Muscle of back (tissue), 11 donors: Measurements from ENCODE around the gene NEU4. TPM values are rescaled to one million over a fixed set of nuclear protein-coding genes. Genes with fewer than 3 reads are reported as not detected.
A peak's percentile ranks its signal among the peaks of the same experiment; 100 is the strongest.
"Not testable (repeated sequence)": the region's sequence is repeated elsewhere in the genome, so short reads cannot be mapped to it uniquely, and the experiment has no call there.

Experiments used
- DNase-seq, 3 donors: peaks; one replicate each; pipeline versions ENCODE4 v3.0.0 to v3.0.0-alpha.2; 2013
- polyA plus RNA-seq, 10 donors: library from polyadenylated mRNA; unstranded; fragments of 120-200 nt; gene quantifications; one replicate each; pipeline ENCODE4 v1.2.1, GENCODE V29; 2013; ENCODE audit not compliant: insufficient read length in 10 of 10

NEU4 gene
- polyA plus RNA-seq, 10 donors = 3.0 to 8.5 (median 4.5) TPM

DNA sequence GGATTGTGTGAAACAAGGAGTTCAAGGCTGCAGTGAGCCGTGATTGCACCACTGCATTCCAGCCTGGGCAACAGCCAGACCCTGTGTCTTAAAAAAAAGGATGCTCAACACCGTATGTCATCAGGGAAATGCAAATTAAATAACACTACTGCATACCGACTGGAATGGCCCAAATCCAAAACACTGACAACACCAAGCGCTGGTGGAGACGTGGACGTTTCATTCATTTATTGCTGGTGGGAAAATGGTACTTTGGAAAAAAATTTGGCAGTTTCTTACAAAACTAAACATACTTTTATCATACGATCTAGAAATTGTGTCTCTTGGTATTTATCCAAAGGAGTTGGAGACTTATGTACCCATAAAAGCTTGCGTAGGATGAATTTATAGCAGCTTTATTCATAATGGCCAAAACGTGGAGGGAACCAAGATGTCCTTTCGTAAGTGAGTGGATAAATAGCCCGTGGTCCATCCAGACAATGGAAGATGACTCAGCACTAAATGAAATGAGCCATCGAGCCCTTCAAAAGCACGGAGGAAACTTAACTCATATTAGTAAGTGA lies 24.2 kb downstream of the NEU4 start:
- DNase-seq = peak in 2 of 3 donors; percentile 10 to 18

- not testable (repeated sequence) for DNase-seq
Observed at GRCh38 chr2:241833756-241834526, 24.9 kb downstream of the NEU4 start.

- no peak for DNase-seq
Observed at GRCh38 chr2:241834527-241835210, 25.7 kb downstream of the NEU4 start.

GRCh38 chr2:241835611-241836010 lies 26.6 kb downstream of the NEU4 start:
- DNase-seq = no peak

DNA sequence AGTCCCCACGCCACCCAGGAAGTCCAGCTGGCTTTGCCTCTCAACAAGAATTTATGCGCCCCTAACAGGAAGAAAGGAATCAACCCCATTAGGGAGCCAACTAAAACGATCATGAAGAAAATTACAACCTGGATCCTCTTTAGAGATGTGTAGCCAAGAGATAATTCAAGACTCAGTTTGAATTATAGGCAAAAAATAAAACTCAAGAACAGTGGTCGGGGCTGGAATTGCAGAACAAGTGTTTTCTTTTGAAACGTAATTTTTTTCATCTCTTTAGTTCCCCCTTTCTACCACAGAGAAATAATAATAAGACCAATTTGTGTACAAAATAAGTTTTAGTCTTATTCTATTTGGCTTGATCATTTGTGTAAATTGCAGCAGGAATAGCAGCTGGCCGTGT lies 27.3 kb downstream of the NEU4 start:
- DNase-seq = no peak

DNA sequence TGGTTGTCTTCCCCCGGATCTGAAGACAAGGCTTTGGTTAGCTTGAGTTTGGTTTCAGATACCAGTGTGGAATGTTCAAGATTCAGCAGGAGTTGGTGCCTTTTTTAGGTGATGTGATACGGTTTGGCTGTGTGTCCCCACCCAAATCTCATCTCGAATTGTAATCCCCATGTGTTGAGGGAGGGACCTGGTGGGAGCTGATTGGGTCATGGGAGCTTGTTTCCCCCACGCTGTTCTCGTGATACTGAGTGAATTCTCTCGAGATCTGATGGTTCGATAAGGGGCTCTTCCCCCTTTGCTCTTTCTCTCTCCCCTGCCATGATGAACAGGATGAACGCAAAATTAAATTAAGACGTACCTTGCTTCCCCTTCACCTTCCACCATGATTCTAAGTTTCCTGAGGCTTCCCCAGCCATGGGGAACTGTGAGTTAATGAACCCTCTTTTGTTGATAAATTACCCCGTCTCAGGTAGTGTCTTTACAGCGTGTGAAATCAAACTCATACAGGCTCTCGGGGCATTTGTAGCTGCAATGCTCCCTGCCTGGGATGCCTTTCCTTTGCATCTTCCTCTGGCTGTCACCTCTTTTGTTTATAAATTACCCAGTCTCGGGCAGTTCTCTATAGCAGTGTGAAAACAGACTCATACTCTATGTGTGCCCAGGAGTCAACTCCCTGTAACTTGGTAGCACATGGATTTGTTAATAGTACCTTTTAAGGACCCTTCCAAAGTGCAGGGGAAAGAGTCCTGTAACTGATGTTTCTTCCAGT lies 28.4 kb downstream of the NEU4 start:
- DNase-seq = no peak

- DNase-seq = no peak
Observed at GRCh38 chr2:241841181-241842066, 32.4 kb downstream of the NEU4 start.

GRCh38 chr2:241842067-241842415 lies 33.0 kb downstream of the NEU4 start:
- no peak for DNase-seq

- peak in 1 of 3 donors; percentile 64 for DNase-seq
Observed at GRCh38 chr2:241842620-241843211, 33.7 kb downstream of the NEU4 start.

- no peak for DNase-seq
Observed at GRCh38 chr2:241843321-241844065, 34.5 kb downstream of the NEU4 start.

- DNase-seq = peak; percentile 73 to 94 (median 88)
Observed at GRCh38 chr2:241844066-241844728, 35.2 kb downstream of the NEU4 start.

DNA sequence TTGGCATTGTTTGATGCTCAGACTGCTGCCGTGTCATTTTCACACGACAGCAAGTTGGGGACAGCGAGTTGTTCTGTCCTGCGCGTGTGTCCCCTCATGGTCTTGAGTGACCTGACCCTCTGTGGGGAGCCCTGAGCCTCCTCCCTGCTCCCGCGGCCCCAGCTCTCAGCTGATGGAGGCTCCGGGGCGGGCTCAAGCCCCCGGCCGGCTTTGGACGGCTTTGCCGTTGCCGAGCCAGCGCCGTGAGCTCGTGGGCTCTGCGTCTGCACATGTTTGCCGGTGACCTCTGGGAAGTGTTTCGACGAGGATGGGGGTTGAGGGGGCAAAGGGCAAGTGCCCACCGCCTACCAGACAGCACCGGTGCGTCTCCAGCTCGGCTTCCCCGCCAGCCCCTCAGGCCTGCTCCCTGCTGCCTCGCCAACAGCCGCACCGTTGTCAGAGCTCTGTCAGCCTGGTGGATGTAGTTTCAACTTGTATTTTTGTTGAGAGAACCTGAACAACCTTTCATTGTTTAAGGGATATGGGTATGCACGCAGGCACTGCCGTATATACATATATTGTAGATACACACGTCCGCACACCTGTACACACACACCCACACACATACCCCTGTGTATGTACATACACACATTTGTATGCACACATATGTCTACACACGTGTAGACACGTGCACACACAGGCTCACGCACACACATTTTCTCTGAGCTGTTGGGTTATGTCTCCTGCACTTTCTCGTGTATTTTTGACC lies 36.0 kb downstream of the NEU4 start:
- DNase-seq = no peak

DNA sequence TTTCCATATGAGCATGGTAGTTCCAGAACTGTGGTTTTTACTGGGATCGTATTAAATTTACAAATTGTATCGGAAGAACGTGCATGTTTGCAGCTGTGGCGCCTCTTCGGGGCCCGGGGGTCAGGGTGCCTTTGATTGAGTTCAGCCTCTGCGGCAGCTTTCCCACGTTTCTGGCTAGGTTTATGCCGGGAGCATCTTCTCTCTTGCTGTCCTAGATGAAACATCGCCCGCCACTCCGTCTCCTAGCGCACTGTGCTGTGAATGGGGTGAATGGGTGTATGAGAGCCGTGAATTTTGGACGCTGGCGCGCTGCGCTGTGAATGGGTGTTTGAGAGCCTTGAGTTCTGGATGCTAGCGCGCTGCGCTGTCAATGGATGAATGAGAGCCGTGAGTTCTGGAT lies 37.4 kb downstream of the NEU4 start:
- no peak for DNase-seq

DNA sequence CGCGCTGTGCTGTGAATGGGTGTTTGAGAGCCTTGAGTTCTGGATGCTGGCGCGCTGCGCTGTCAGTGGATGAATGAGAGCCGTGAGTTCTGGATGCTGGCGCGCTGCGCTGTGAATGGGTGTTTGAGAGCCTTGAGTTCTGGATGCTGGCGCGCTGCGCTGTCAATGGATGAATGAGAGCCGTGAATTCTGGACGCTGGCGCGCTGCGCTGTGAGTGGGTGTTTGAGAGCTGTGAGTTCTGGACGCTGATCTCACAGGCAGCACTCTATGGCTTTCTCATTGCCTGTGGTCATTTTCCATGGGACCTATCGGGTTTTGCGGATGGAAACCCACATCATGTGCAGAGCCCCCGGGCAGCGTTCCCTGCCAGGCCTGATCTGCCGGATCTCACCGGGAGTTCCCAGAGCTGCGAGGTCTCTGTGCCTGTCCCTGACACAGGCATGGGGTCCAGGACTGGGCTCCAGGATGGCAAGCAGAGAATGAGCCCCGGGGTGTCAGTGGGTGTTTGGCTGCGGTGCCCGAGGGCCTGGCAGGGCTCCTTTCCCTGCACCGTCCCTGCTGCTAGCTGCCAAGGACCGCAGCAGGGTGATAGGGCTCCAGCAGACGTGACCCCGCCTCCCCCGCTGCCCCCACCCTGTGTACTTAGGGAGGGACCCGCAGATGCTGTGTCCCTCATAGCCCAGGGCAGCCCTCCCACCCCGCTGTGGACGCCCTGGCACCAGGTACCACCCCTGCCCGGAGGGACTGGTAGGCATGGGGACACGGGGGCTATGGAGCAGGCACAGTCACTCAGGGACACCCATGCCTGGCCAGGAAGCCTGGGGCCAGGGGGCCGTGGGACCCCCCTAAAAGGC lies 40.0 kb downstream of the NEU4 start:
- no peak for DNase-seq

- no peak for DNase-seq
Observed at GRCh38 chr2:241849616-241850543, 40.9 kb downstream of the NEU4 start.

DNA sequence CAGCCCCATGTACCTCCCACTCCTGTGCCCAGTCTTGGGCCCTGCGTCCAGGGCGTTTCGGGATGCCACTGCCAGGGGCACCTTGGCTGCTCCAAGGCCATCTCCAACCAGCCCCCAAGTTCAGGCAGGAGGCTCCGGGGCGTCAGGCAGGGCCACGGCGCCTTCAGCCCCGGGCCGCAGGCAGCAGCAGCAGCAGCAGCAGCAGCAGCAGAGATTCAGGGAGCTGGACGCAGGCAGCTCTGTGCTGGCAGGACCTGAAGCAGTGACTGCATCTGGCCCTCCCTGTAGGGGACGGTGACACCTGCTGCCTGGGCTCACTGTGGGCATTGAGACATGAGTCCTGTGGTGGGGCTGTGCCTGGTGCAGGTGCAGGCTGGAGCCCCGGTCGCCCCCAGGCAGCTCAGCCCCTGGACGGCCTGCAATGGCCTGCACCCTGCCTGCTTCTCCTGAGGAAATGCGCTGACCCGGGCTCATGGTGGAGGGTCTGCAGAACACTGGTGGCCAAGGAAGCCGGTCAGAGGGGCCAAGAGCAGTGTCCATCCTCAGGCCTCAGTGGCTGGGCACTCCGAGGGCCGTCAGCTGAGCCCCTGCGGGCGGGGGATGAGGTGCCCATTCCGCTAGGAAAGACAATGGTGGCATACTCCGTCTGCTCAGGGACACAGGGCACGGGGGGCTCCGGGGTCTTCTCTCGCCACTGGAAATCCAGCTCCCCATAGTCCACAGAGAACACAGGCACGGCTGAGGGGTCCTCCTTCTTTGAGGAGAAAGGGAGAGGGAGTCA lies 41.7 kb downstream of the NEU4 start:
- no peak for DNase-seq
